Mesendoderm (in vitro differentiated cells): ENCODE results near the gene GASK1A.
"Not testable (repeated sequence)": the region's sequence is repeated elsewhere in the genome, so short reads cannot be mapped to it uniquely, and the experiment has no call there.

Experiments used
- DNase-seq: peaks from one replicate; pipeline ENCODE4 v3.0.0; 2013
- H2AK5ac ChIP-seq: 2 replicates; pipeline ENCODE4 v1.6.1; 2013; ENCODE audit warnings: low read length, inconsistent platforms
- H2BK120ac ChIP-seq: 2 replicates; pipeline ENCODE4 v1.6.1; 2013; ENCODE audit warnings: low read depth, mild to moderate bottlenecking, low read length, moderate library complexity, mixed read lengths
- H2BK15ac ChIP-seq: replicated peaks from 2 replicates; pipeline ENCODE4 v1.6.1; 2013; ENCODE audit warnings: low read depth, mild to moderate bottlenecking, moderate library complexity
- H2BK5ac ChIP-seq: 2 replicates; pipeline ENCODE4 v1.6.1; 2013; ENCODE audit warnings: low read length, inconsistent platforms
- H3K18ac ChIP-seq: 2 replicates; pipeline ENCODE4 v1.6.1; 2013; ENCODE audit warnings: mild to moderate bottlenecking, low read length, mixed read lengths
- H3K23ac ChIP-seq: one replicate; pipeline ENCODE4 v1.6.1; 2013; ENCODE audit warnings: low read length
- H3K27ac ChIP-seq: 2 replicates; pipeline ENCODE4 v1.5.1; 2013; ENCODE audit warnings: low read depth, mild to moderate bottlenecking, inconsistent platforms, low read length, moderate library complexity
- H3K27me3 ChIP-seq: 2 replicates; pipeline ENCODE4 v1.6.1; 2013; ENCODE audit warnings: low read length, control low read depth, mild to moderate bottlenecking, inconsistent platforms; ENCODE audit not compliant: insufficient read depth, poor library complexity
- H3K36me3 ChIP-seq: 2 replicates; pipeline ENCODE4 v1.6.1; 2013; ENCODE audit warnings: low read length, inconsistent platforms; ENCODE audit not compliant: control insufficient read depth, insufficient read depth
- H3K4ac ChIP-seq: one replicate; pipeline ENCODE4 v1.6.1; 2013; ENCODE audit warnings: low read depth, mild to moderate bottlenecking, low read length, moderate library complexity
- H3K4me1 ChIP-seq: 2 replicates; pipeline ENCODE4 v1.6.1; 2013; ENCODE audit warnings: low read depth, low read length, inconsistent platforms; ENCODE audit not compliant: control insufficient read depth
- H3K4me2 ChIP-seq: 2 replicates; pipeline ENCODE4 v1.6.1; 2013; ENCODE audit warnings: low read length
- H3K4me3 ChIP-seq: 2 replicates; pipeline ENCODE4 v1.5.1; 2013; ENCODE audit warnings: mild to moderate bottlenecking, low read length
- H3K56ac ChIP-seq: one replicate; pipeline ENCODE4 v1.6.1; 2013; ENCODE audit warnings: low read length
- H3K79me1 ChIP-seq: 2 replicates; pipeline ENCODE4 v1.6.1; 2013; ENCODE audit warnings: low read length, inconsistent platforms
- H3K79me2 ChIP-seq: 2 replicates; pipeline ENCODE4 v1.6.1; 2013; ENCODE audit warnings: mild to moderate bottlenecking, low read length; ENCODE audit not compliant: control insufficient read depth, insufficient read depth
- H3K9ac ChIP-seq: 2 replicates; pipeline ENCODE4 v1.6.1; 2013; ENCODE audit warnings: low read length, inconsistent platforms
- H4K5ac ChIP-seq: one replicate; pipeline ENCODE4 v1.6.1; 2013; ENCODE audit warnings: low read length
- H4K8ac ChIP-seq: one replicate; pipeline ENCODE4 v1.6.1; 2013; ENCODE audit warnings: low read depth, mild to moderate bottlenecking, control low read depth, low read length, moderate library complexity
- WGBS: extraction: QIAGEN DNeasy Blood & Tissue Kit; methylation state at CpG from one replicate; pipeline ENCODE4 v1.1.7; 2013; ENCODE audit warnings: low lambda C conversion rate, missing lambda C conversion rate; ENCODE audit not compliant: insufficient coverage; ENCODE audit errors: extremely low coverage; 5-methylcytosine and 5-hydroxymethylcytosine counted together

Gene GASK1A

GRCh38 chr3:43062040-43062563 is 83.0 kb downstream of the GASK1A start:
- H3K36me3 ChIP-seq, result no peaks in the 10 kb centered on the region
- no peak overlapping the region for H3K23ac ChIP-seq
- H3K18ac ChIP-seq, result no peak overlapping the region
- no CpG with 5 or more reads among the region's 5 CpGs for WGBS
- no peak overlapping the region for H3K56ac ChIP-seq
- H3K9ac ChIP-seq, result no peak overlapping the region
- no peak overlapping the region for H3K4me3 ChIP-seq
- no peak overlapping the region for H2BK15ac ChIP-seq
- H2BK120ac ChIP-seq, result no peak overlapping the region
- H3K79me1 ChIP-seq, result no peaks in the 10 kb centered on the region
- H3K4ac ChIP-seq, result no peak overlapping the region
- no peak overlapping the region for H2BK5ac ChIP-seq
- no peak overlapping the region for H3K27ac ChIP-seq
- H2AK5ac ChIP-seq, result no peak overlapping the region
- DNase-seq, result peak; percentile 41
- no peak overlapping the region for H4K8ac ChIP-seq
- no peak overlapping the region for H3K4me2 ChIP-seq
- no peak overlapping the region for H4K5ac ChIP-seq
- H3K79me2 ChIP-seq, result no peaks in the 10 kb centered on the region
- peaks cover 4% of the 10 kb centered on the region for H3K4me1 ChIP-seq
- no peaks in the 10 kb centered on the region for H3K27me3 ChIP-seq

GRCh38 chr3:43062564-43063040 is 83.5 kb downstream of the GASK1A start:
- Histone ChIP-seq H3K27me3 (no peaks in the 10 kb centered on the region), H2BK15ac (no peak overlapping the region), H2BK5ac (peak overlapping the region; percentile 22), H3K9ac (no peak overlapping the region), H2BK120ac (no peak overlapping the region), H3K79me2 (no peaks in the 10 kb centered on the region), H3K79me1 (no peaks in the 10 kb centered on the region), H3K23ac (no peak overlapping the region), H3K56ac (peak overlapping the region; percentile 47), H2AK5ac (peak overlapping the region; percentile 49), H3K4me1 (peaks cover 4% of the 10 kb centered on the region), H4K5ac (no peak overlapping the region), H4K8ac (no peak overlapping the region), H3K4me2 (no peak overlapping the region), H3K4ac (no peak overlapping the region), H3K27ac (no peak overlapping the region), H3K4me3 (no peak overlapping the region), H3K18ac (no peak overlapping the region), H3K36me3 (no peaks in the 10 kb centered on the region)
- peak; percentile 87 for DNase-seq
- WGBS, result no CpG with 5 or more reads among the region's 8 CpGs

GRCh38 chr3:43063114-43063513 is 84.0 kb downstream of the GASK1A start:
- DNase-seq, result peak; percentile 2
- H3K27ac ChIP-seq, result no peak overlapping the region
- peaks cover 4% of the 10 kb centered on the region for H3K4me1 ChIP-seq
- H2BK5ac ChIP-seq, result peak overlapping the region; percentile 22
- no peak overlapping the region for H4K8ac ChIP-seq
- no peak overlapping the region for H3K18ac ChIP-seq
- H4K5ac ChIP-seq, result no peak overlapping the region
- no peaks in the 10 kb centered on the region for H3K27me3 ChIP-seq
- no peaks in the 10 kb centered on the region for H3K79me1 ChIP-seq
- H3K56ac ChIP-seq, result peak overlapping the region; percentile 47
- H3K36me3 ChIP-seq, result no peaks in the 10 kb centered on the region
- no peak overlapping the region for H3K9ac ChIP-seq
- no peak overlapping the region for H2BK120ac ChIP-seq
- no peak overlapping the region for H3K4me3 ChIP-seq
- WGBS, result no CpG with 5 or more reads among the region's 5 CpGs
- H3K4ac ChIP-seq, result no peak overlapping the region
- H3K23ac ChIP-seq, result no peak overlapping the region
- no peak overlapping the region for H3K4me2 ChIP-seq
- H2AK5ac ChIP-seq, result peak overlapping the region; percentile 49
- H2BK15ac ChIP-seq, result no peak overlapping the region
- H3K79me2 ChIP-seq, result no peaks in the 10 kb centered on the region

GRCh38 chr3:43070670-43071069 is 91.6 kb downstream of the GASK1A start:
- DNase-seq, H3K4me3 ChIP-seq, H3K79me2 ChIP-seq, H3K23ac ChIP-seq, H3K4ac ChIP-seq, H2BK15ac ChIP-seq, H4K5ac ChIP-seq, H4K8ac ChIP-seq, H3K36me3 ChIP-seq, H3K9ac ChIP-seq, H2BK5ac ChIP-seq, H2BK120ac ChIP-seq, H3K79me1 ChIP-seq, H3K4me2 ChIP-seq, H3K56ac ChIP-seq, H3K27ac ChIP-seq, H3K27me3 ChIP-seq, H2AK5ac ChIP-seq, H3K18ac ChIP-seq, H3K4me1 ChIP-seq: not testable (repeated sequence)
- no CpG with 5 or more reads among the region's 5 CpGs for WGBS

- Histone ChIP-seq H3K27me3 (no peaks in the 10 kb centered on the region), H2BK5ac (no peak overlapping the region), H3K27ac (no peak overlapping the region), H3K9ac (no peak overlapping the region), H4K5ac (no peak overlapping the region), H3K36me3 (no peaks in the 10 kb centered on the region), H2AK5ac (no peak overlapping the region), H3K4me2 (no peak overlapping the region), H2BK15ac (no peak overlapping the region), H4K8ac (no peak overlapping the region), H3K18ac (no peak overlapping the region), H3K4me3 (no peak overlapping the region), H3K56ac (no peak overlapping the region), H3K79me1 (no peaks in the 10 kb centered on the region), H3K4me1 (no peaks in the 10 kb centered on the region), H3K23ac (no peak overlapping the region), H3K4ac (no peak overlapping the region), H3K79me2 (no peaks in the 10 kb centered on the region), H2BK120ac (no peak overlapping the region)
- peak; percentile 54 for DNase-seq
- WGBS, result no CpG with 5 or more reads among the region's 7 CpGs
Observed at GRCh38 chr3:43071313-43071893, 92.3 kb downstream of the GASK1A start.

GRCh38 chr3:43072361-43072760 is 93.2 kb downstream of the GASK1A start:
- Histone ChIP-seq H4K8ac (no peak overlapping the region), H3K27ac (no peak overlapping the region), H3K79me1 (no peaks in the 10 kb centered on the region), H4K5ac (no peak overlapping the region), H2BK15ac (no peak overlapping the region), H3K27me3 (no peaks in the 10 kb centered on the region), H3K56ac (no peak overlapping the region), H3K4ac (no peak overlapping the region), H3K9ac (no peak overlapping the region), H2BK120ac (no peak overlapping the region), H3K4me2 (no peak overlapping the region), H3K23ac (no peak overlapping the region), H2AK5ac (no peak overlapping the region), H3K4me1 (no peaks in the 10 kb centered on the region), H3K79me2 (no peaks in the 10 kb centered on the region), H3K36me3 (no peaks in the 10 kb centered on the region), H3K18ac (no peak overlapping the region), H2BK5ac (no peak overlapping the region), H3K4me3 (no peak overlapping the region)
- no CpG with 5 or more reads among the region's 4 CpGs for WGBS
- no peak for DNase-seq
